NCI-H146 treated with DMSO at 0.1 percent for 48 hours (cell line): ENCODE measurements around the gene EEIG1.

Source experiments
- DNase-seq: peaks from one replicate; lab custom pipeline; 2025; ENCODE audit not compliant: unreplicated experiment; lab: John Stamatoyannopoulos, UW

Gene EEIG1

DNA sequence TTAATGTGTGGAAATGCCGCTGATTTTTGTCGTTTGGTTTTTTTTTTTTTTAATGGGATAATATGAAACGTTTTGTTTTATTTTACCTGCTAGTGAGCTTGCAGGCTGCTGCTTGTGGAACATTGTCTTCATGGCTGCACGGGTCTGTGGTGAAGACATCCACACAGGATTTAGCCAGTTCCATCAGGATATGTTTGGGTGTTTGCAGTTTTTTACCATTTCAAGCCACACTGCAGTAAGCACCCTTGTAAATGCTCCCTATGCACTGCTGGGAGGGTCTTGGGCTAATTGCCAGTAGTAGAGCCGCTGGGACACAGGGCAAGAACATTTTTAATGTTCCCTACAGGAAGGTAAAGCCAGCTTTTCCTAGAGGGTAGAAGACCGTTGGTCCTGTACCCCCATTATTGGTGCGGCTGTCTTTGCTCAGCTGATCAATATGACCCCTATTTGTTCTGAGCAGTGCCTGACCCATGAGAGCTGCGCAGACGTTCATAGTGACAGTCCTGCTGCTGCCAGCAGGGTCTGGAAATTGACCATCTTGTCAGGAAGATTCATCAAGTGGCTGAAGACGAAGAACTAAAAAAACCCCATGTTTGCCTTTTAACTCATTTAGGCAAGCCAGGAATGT, 20.5 kb upstream of the EEIG1 start:
- DNase-seq: no peak

DNA sequence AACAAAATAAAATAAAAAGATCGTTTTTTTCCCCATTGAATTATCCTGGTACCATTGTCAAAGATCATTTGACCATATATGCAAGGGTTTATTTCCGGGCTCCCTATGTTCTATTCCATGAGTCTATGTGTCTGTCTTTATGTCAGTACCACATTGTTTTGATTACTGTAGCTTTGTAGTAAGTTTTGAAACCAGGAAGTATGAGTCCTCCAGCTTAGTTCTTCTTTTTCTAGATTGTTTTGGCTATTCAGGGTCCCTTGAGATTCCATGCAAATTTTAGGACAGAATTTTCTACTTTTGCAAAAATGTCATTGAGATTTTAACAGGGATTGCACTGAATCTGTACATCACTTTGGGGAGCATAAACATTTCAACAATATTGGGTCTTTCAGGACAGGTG, 18.7 kb upstream of the EEIG1 start:
- DNase-seq: no peak

DNA sequence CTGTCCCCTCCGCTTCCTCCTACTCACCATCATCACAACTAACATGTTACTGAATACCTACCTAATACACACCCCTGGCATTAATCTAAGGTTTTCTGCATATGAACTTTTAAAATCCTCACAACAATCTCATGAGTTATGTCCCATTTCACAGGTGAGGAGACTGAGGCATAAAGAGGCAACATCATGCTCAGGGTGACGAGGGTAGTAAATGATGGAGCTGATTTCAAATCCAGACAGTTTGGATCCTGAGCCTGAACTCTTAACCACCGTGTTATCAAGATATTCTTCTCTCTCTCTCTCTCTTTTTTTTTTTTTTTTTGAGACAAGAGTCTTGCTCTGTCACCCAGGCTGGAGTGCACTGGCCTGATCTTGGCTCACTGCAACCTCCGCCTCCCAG, 12.9 kb upstream of the EEIG1 start:
- no peak for DNase-seq

DNA sequence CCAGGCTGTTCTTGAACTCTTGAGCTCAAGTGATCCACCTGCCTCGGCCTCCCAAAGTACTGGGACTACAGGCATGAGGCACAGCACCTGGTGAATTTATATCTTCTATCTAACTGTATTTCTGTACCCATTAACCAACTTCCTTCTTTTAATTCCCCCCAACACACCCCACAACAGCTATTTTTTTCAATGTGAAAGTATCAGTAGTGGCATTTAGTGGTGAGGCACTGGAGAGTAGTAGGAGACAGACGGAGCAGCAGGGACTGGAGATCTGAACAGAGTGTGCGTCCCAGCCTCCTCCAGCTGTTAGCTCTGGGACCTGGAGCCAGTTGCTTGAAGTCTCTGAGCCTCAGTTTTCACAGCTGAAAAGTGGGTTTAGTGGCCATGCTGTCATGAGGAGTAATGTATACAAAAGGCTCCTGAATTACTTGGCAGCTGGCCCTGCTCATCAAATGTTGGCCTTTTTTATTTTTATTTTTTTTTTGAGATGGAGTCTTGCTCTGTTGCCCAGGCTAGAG, 11.0 kb upstream of the EEIG1 start:
- no peak for DNase-seq

DNA sequence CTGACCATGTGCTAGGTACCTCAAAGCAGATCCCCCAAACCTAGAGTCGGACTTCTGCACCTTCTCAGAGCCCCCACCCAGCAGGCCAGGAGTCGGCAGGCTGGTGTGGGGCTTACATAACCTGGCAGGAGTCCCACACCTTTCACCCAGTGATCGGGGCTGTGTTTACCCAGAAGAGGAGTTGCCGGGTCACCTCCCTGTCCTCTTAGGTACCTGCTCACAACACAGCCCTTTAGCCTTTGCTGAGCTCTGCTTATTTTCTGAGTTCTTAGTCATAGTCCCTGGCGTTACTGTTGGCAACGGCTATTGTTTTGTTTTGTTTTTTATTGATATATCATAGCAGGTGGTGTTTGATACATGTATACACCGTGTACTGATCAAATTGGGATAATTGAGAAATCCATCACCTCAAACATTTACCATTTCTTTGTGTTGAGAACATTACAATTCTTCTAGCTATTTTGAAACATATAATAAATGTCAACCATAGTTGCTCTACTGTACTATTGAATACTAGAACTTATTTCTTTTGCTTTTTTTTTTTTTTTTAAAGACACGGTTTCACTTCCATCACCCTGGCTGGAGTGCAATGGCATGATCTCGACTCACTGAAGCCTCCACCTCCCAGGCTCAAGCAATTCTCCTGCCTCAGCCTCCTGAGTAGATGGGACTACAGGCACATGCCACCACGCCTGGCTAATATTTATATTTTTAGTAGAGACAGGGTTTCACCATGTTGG, 10.4 kb upstream of the EEIG1 start:
- DNase-seq: peak; percentile 75

DNA sequence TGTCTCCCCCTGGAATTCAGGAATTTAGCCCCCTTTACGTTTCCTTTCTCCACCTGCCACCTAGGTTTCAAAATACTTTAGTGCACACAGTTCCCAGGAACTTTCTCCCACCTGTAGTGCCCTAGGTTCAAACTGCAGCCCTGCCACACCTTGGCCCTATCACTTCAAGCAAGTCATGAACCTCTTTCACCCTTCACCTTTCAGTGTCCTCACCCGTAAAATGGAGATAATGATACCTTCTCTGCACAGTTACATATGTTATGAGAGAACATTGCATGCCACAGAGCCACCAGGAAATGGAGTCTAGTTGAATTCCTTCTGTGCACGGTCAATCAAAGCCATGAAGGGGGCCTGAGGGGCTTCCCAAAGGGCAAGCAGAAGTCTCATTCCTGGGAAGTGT, 9.8 kb upstream of the EEIG1 start:
- no peak for DNase-seq

DNA sequence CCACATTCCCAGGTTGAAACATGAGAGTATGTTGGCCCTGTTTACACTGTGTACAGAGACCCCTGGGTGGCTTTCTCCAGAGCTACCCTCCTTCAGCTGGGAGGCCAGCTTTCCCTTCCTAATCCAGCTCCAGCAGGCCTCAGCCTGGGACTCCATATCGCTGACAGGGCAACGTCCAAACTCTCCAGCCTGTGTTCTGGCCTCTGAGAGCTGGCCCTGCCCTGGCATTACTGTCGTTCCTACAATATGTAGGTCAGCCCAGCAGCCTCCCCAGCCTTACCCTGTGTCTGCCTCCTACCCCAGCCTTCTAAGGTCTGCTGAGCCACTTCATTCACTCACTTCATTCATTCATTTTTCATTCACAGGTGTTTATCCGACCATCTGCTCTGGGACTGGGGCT, 8.3 kb upstream of the EEIG1 start:
- no peak for DNase-seq

DNA sequence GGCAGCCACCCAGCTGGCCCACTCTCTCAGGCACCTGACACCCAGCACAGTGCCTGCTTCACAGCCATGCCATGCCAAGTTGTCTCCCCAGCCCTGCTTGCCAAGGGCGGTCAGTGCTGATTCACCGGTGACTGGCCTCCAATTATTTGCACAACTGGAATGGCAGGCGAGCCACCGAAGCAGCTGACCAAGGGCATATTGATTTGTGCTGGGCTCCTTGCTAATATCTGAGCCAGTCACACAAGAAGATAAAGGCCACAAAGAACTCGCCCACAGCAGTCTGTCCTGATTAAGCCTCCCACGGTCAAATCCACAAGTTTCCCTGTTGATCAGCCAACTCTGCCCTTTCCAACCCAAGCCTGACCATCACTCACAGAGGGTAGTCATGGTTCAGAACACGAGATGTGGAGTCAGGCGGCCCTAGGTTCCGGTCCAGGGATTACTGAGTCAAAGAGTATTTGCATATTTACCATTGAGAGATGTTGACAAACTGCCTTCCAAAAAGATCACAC, 6.4 kb upstream of the EEIG1 start:
- no peak for DNase-seq

DNA sequence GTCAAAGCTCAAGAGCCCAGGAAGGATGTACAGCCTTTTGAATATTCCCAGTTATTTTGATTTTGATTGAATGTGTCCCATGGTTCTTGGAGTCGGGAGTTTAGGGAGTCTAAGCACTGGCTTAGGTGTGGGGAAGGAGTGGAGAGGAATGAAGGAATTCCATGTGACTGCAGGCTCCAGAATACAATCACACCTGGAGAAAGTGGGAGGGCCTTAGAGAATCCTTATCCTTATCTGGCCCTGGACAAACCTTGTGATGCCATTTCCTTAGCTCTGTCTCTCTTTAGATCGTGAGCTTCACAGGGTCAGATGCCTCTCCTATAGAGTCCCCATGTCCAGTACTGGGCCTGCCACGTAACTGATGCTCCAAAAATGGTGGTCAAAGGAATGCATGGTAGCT, 4.2 kb upstream of the EEIG1 start:
- no peak for DNase-seq

DNA sequence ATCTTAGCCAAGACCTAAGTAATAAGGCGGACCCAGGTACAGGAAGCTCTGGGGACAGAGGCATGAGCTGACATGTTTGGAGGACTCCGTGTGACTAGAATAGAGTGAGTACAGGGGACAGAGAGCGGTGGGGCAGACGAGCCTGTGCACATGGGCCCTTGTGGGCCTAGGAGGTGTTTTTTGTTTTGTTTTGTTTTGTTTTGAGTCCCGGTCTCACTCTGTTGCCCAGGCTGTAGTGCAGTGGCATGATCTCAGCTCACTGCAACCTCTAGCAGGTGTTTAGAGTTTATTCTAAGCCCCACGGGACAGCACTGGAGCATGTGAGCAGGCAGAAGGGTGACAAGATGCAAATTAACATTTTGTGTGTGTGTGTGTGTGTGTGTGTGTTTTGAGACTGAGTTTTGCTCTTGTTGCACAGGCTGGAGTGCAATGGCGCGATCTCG, 3.1 kb upstream of the EEIG1 start:
- DNase-seq: no peak

DNA sequence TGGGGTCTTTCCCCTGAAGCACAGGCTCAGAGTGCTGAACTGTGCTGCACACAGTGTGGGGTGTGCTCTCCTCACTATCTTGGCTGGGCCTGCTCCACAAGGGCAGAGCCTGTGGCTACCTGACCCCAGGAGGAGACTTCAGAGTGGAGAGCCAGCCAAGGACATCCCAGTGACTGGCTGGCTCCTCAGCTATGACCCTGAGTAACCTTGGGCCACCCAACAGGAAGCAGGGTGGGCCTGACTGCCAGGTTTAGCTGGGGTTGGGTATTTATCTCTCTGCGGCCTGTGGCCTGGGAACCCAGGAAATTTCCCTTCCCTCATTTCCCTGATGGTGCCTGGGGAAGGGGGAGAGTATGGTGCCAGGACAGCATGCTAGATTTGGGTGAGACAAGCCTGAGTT, 2.1 kb upstream of the EEIG1 start:
- DNase-seq: no peak

DNA sequence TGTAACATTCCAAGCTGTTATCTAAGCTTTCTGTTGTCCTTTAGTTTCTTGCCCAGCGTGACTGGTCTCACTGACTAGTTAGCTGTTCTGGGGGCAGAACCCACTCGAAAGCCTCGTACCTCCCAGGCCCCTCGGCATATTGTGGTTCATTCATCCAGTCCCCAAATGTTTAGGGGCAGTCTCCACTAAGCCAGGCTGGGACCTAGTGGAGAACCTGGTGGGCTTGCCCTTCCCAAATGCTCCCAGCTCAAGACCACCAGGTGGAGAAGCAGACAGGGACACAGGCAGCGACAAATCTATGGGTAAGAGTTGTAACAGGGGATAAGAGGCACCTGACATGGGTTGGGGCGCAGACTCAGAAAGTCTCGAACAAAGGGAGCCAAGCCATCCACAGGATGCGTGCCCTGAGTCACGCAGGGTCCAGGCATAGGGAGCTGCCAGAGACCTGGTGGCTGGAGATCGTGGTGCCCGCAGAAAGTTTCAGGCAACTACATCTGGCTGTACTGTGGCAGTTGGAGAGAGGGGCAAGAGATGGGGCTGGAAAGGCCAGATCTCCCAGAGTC, 851 bp upstream of the EEIG1 start:
- DNase-seq: no peak

DNA sequence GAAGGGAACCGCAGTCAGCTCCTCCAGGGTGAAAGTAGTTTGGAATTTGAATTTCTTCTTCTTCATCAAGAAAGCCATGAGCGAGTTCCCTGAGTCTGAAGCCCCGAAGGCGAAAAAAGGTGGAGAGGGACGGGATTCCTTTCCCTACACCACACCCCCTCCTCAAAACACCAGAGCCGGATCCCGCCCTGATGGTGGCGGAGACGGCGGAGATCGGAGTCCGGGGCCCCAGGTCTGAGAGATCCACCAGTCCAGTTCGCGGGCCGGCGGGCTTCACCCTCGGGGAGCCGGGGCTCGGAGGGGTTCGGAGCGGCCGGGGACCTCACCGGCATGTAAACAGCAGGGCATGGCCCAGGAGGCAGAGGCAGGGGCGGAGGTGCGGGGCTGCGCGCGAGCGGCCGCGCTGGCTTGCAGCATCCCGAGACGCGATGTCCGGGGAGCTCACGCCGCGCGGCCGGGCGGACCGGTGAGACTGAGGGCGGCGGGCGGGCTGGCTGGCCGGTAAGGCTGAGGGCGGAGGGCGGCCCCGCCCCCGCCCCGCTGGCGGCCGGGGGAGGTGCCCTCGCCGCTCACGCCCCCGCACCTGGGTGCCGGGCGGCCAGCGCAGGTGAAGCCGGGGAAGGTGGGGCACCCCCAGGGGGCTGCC, 606 bp downstream of the EEIG1 start:
- no peak for DNase-seq

DNA sequence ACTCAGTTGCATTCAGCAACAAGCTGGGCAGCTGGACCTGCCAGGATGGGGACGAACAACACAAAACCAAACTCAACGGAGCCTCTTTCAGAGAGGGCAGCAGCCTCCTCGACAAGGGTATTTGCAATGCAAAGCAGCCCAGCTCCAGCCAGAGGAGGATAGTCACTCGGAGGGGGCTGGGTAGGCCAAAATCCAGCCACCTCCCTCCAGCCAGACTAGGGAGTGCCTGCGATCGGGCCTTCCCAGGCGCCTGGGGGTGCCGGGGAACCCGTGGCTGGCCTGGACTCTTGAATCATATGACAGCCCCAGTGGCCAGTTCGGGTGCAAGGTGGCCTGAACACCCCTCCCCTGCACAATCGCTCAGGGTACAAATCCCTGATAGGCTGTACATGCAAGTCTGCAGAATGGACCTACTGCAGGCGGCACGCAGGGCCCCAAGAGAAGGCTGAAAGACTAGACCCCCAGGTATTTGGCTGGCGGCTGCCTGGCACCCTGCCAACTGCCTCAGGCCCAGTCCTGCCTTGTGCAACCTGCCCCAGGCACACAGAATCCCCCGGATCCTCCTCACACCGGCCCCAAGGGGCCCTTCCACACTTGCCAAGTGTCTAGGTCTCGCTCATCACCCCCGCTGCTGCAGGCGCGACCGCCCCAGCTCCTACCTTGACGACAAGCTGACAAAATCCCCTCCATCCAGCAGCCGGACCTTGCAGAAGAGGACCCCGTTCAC, 1.3 kb downstream of the EEIG1 start:
- DNase-seq: no peak

DNA sequence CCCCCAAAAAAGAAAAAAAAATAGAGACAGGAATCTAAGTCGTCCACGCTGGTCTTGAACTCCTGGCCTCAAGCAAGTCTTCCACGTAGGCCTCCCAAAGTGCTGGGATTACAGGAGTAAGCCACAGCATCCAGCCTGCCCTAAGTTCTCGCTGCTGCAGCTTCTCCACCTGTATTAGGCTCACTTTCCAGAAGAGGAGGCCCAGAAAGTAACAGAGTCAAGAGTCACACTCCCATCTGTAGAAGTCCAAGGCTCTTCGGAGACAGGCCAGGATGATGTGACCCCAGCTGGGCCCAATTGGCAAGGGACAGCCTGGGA, 1.8 kb downstream of the EEIG1 start:
- no peak for DNase-seq

DNA sequence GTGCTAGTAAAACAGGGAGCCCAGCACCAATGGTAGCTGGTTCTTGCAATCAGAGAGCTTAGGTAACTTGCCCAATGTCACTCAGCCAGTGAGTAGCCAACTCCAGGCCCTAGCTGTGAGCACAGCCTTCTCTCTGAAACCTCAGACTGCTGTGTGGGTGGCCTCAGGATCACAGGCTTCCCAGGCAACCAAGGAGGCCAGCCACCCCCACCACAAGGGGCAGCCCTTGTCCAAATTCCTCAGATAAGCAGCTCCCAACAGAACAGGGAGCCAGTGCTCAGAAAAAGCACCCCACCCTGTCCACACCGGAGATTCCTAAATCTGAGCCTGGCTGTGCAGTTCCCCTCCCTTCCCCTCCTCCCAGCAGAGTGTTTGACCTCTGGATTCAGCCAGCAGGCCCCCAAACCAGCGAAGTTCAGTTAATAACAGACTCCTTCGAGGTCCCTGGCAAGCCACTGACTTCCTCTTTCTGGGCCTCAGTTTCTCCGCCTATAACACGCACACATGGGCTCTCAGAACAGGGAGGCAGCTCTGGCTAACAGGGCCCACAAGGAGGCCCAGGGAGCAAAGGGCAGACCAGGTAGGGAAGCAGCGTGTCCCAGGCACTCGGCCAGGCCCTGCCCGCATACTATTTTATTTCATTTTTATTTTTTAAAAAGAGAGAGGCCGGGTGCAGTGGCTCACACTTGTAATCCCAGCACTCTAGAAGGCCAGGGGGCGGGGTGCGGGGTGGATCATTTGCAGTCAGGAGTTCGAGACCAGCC, 2.7 kb downstream of the EEIG1 start:
- DNase-seq: no peak

DNA sequence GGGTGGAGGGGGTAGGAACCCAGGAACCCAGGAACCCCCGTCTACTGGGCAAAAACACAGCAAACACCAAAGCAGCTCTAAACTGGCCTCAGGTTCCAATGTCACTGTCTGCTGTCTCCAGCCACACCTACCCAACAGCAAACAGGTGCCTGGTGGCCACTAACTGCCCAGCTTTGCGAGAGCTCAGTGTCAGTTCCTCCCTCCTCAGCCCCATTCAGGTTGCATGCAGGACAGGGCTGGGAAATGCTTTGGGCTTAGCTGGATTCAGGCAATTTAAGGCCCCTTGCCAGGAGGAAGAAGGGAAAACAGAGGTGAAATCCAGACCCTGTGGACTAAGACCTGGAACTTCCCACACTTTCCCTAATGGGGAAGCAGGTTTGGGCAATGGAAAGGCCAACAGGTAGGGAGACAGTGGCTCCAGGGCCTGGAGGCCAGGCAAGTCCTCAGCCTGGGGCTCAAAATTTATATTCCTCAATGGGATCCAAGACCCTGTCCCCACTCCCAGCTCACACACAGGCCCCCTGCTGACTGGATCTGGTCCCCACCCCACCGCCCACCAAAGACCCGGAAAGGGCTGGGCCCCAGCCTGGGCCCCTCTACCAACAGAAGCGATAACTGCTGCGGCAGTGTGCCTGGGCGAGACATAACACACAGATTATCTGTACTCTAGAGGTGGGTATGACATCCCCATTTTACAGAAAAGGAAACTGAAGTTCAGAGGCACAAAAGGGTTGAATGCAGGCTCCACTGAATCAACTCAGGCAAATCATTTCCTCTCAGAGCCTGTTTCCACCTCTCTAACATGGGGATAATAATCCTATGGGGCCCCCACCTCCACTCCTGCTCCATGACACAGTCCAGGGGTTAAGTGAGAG, 3.5 kb downstream of the EEIG1 start:
- DNase-seq: no peak

DNA sequence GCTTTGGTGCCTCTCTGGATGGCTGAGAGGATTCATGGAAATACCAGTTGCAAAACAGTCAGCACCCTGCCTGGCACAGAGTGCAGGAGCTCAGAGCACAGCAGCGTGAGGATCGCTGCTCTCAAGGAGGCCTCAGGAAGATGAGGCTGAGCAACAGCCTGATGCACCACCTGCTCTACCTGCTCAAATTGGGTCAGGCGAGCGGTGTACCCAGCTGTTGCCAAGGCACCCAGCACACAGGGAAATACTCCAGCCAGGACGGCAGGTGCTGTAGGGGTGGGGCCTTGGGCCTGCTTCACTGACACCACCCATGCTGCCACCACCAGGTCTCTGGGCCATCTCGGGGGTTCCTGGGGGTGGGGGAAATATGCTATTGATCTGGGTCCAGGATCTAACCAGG, 4.3 kb downstream of the EEIG1 start:
- DNase-seq: peak; percentile 51
